HCT116 (cell line): Measurements from ENCODE around the gene CFHR5. TPM values are rescaled to one million over a fixed set of nuclear protein-coding genes. Genes with fewer than 3 reads are reported as not detected.

ENCODE experiments used
- ATAC-seq: fragments of 200-7000 bp; cut with Tn5 transposase; 2 replicates; pipeline ENCODE4 v1.9.1; 2020; ENCODE audit warnings: mild to moderate bottlenecking, moderate library complexity
- BruUV-seq: library from RNA; stranded (reverse); fragments of 400-500 nt; replicated peaks from 2 replicates; lab custom pipeline; 2021; lab: Mats Ljungman, UMichigan
- CTCF ChIA-PET: fragments of 300-600 bp; sonication (Branson Sonifier 250); formaldehyde crosslinking; loops from one replicate; lab custom pipeline; 2021; ENCODE audit warnings: antibody characterized with exemption; lab: Charles Lee
- POLR2A ChIA-PET: fragments of 300-600, 350-600 bp; sonication (Branson Sonifier 250); formaldehyde crosslinking; loops from one replicate; lab custom pipeline; 2021; ENCODE audit warnings: antibody characterized with exemption; lab: Charles Lee
- RAD21 ChIA-PET, 2 experiments: fragments of 300-600 bp; sonication (Branson Sonifier 250); formaldehyde crosslinking; loops; one replicate each; lab custom pipeline; 2023; ENCODE audit warnings: low total read pairs in 2 of 2; ENCODE audit not compliant: uncharacterized antibody in 2 of 2, unreplicated experiment in 2 of 2, low non-redundant PET in 1 of 2; lab: Charles Lee
- DNase-seq: peaks from one replicate; pipeline ENCODE4 v3.0.0-alpha.2; 2010; ENCODE audit warnings: low read depth, low spot score
- H2AFZ ChIP-seq: fragments of 200-600 bp; shearing (Covaris generic), sonication (generic); 2 replicates; pipeline ENCODE4 v1.6.1; 2017; ENCODE audit warnings: low read depth, mixed run types, mixed read lengths, antibody characterized with exemption, low read length; ENCODE audit not compliant: poor library complexity, severe bottlenecking
- H3K27ac ChIP-seq: 2 replicates; pipeline ENCODE4 v1.5.1; 2012; ENCODE audit warnings: low read depth, low read length
- H3K27me3 ChIP-seq: fragments of 200-600 bp; sonication (generic); 2 replicates; pipeline ENCODE4 v1.6.1; 2016; ENCODE audit warnings: mixed run types, low read length, mixed read lengths; ENCODE audit not compliant: insufficient read depth
- H3K36me3 ChIP-seq, 2 experiments: fragments of 200-500 bp in 1 of 2; fragments of 200-600 bp in 1 of 2; sonication (Bioruptor generic) in 1 of 2; sonication (generic) in 1 of 2; 2 replicates each; pipeline versions ENCODE4 v1.5.1 to v1.6.1; 2014 to 2016; ENCODE audit warnings: low read length in 2 of 2, inconsistent platforms in 1 of 2, mixed read lengths in 1 of 2, mixed run types in 1 of 2; ENCODE audit not compliant: insufficient read depth in 2 of 2, control insufficient read depth in 1 of 2
- H3K4me1 ChIP-seq, 2 experiments: fragments of 200-600 bp in 1 of 2; sonication (generic) in 1 of 2; 2 replicates each; pipeline versions ENCODE4 v1.5.1 to v1.6.1; 2012 to 2017; ENCODE audit warnings: low read length in 2 of 2, inconsistent platforms in 1 of 2, mild to moderate bottlenecking in 1 of 2, mixed read lengths in 1 of 2, mixed run types in 1 of 2, moderate library complexity in 1 of 2; ENCODE audit not compliant: insufficient read depth in 2 of 2, control insufficient read depth in 1 of 2
- H3K4me2 ChIP-seq: fragments of 200-600 bp; sonication (generic); 2 replicates; pipeline ENCODE4 v1.6.1; 2017; ENCODE audit warnings: mixed run types, low read length, mixed read lengths
- H3K4me3 ChIP-seq, 2 experiments: fragments of 200-600 bp in 1 of 2; sonication (generic) in 1 of 2; replicated peaks in 1 of 2; 2 replicates each; pipeline ENCODE4 v1.5.1; 2011 to 2016; ENCODE audit warnings: low read length in 2 of 2, control low read depth in 1 of 2, low read depth in 1 of 2, mild to moderate bottlenecking in 1 of 2, mixed read lengths in 1 of 2, mixed run types in 1 of 2
- H3K79me2 ChIP-seq: fragments of 200-600 bp; sonication (generic); 2 replicates; pipeline ENCODE4 v1.6.1; 2017; ENCODE audit warnings: mild to moderate bottlenecking, mixed run types, low read length, moderate library complexity, mixed read lengths; ENCODE audit not compliant: insufficient read depth
- H3K9ac ChIP-seq: fragments of 200-600 bp; sonication (generic); 2 replicates; pipeline ENCODE4 v1.6.1; 2016; ENCODE audit warnings: low read length, mixed read lengths
- H3K9me2 ChIP-seq: fragments of 200-600 bp; sonication (generic), shearing (Covaris generic); 2 replicates; pipeline ENCODE4 v1.6.1; 2017; ENCODE audit warnings: mixed run types, mild to moderate bottlenecking, moderate library complexity; ENCODE audit not compliant: insufficient read depth
- H3K9me3 ChIP-seq, 2 experiments: fragments of 200-500 bp in 1 of 2; fragments of 200-600 bp in 1 of 2; sonication (Bioruptor generic) in 1 of 2; sonication (generic) in 1 of 2; 2 replicates each; pipeline ENCODE4 v1.6.1; 2014 to 2017; ENCODE audit warnings: low read length in 2 of 2, mixed read lengths in 2 of 2, inconsistent platforms in 1 of 2, low read depth in 1 of 2, mild to moderate bottlenecking in 1 of 2, mixed run types in 1 of 2, moderate library complexity in 1 of 2; ENCODE audit not compliant: control insufficient read depth in 1 of 2, insufficient read depth in 1 of 2
- H4K20me1 ChIP-seq: fragments of 200-600 bp; sonication (generic), shearing (Covaris generic); 2 replicates; pipeline ENCODE4 v1.6.1; 2017; ENCODE audit warnings: mixed run types, mild to moderate bottlenecking, moderate library complexity; ENCODE audit not compliant: insufficient read depth
- EGR1 ChIP-seq: IDR thresholded peaks from 2 replicates; pipeline ENCODE4 v1.6.1; 2012; ENCODE audit warnings: low read depth
- EZH2phosphoT487 ChIP-seq: fragments of 200-600 bp; IDR thresholded peaks from 2 replicates; pipeline ENCODE4 v1.6.1; 2018; ENCODE audit warnings: antibody characterized with exemption, borderline replicate concordance
- JUND ChIP-seq: IDR thresholded peaks from 2 replicates; pipeline ENCODE4 v1.6.1; 2012
- POLR2A ChIP-seq: IDR thresholded peaks from 2 replicates; pipeline ENCODE4 v1.7.0; 2011; ENCODE audit warnings: borderline replicate concordance; ENCODE audit not compliant: insufficient read depth, insufficient read length; ENCODE audit errors: extremely low read depth
- SRF ChIP-seq: IDR thresholded peaks from 2 replicates; pipeline ENCODE4 v1.6.1; 2012; ENCODE audit warnings: low read depth
- intact Hi-C: fragments of 100-400 bp; cut with micrococcal nuclease; formaldehyde crosslinking; loops from 2 replicates; pipeline ENCODE4 v1.10.0; 2022
- total RNA-seq: library from RNA; stranded (reverse); gene quantifications from one replicate; pipeline ENCODE4 v1.2.1, GENCODE V29; 2021; ENCODE audit not compliant: unreplicated experiment
- TF ChIP-seq, protein P1 (sequence below): IDR thresholded peaks from 2 replicates; pipeline ENCODE4 v1.6.1; 2011; ENCODE audit warnings: mild to moderate bottlenecking, low read length, moderate library complexity; ENCODE audit not compliant: insufficient replicate concordance; ENCODE audit errors: extremely low read depth

Gene CFHR5
- total RNA-seq, 1 experiment from 2014 or later: not detected

DNA sequence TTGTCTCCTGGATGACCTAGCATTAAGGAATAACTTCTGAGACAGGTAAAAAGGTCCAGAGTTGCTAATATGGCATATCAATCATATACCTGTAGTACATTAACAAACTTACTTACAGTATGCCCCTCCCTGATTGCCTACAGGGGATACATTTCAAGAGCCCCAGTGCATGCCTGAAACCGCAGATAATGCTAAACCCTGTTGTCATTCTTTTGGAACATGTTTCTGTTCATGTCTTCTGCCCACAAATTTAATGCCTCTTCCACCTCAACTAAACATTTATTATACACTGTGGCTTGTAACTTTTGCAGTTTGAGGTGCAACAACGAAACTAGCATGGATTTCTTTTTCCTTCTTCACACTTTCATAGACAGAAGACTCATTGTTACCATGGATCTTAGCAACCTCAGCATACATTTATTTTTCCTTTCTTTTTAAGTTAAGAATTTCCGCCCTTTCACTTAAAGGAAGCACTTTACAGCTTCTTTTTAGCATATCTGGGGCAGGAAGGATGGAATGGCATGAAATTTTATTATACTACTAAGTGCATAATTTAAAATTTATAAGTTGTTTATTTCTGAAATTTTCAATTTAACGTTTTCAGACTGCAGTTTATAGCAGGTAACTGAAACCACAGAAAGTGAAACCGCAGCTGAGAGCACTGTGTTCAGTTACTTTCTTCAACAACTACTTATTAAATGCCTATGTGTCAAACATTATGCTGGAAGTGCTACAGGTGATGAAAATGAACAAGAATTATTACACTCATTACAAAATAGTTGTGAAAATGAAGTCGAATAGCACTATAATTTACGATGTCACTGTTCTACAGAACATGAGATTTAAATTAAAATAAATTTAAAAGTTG, 64.4 kb downstream of the CFHR5 start:
- intact Hi-C loops: no loop called here
- no peaks in the 10 kb centered on the region for H4K20me1 ChIP-seq
- H3K79me2 ChIP-seq: no peaks in the 10 kb centered on the region
- POLR2A ChIA-PET: no interaction called here
- no TSS peak for BruUV-seq
- no peak overlapping the region for H3K9ac ChIP-seq
- CTCF ChIA-PET: no interaction called here
- ATAC-seq (no peak), DNase-seq (no peak)
- no peaks in the 10 kb centered on the region for H3K4me1 ChIP-seq
- H3K27me3 ChIP-seq: no peaks in the 10 kb centered on the region
- no peaks in the 10 kb centered on the region for H3K9me3 ChIP-seq
- RAD21 ChIA-PET: no interaction called here
- no peak overlapping the region for H3K4me3 ChIP-seq
- no peak overlapping the region for H3K4me2 ChIP-seq
- H2AFZ ChIP-seq: peak overlapping the region; percentile 71
- TF ChIP-seq JUND: no peak
- no peak for TF ChIP-seq EZH2phosphoT487
- no peak for TF ChIP-seq EGR1
- TF ChIP-seq, protein P1, sequence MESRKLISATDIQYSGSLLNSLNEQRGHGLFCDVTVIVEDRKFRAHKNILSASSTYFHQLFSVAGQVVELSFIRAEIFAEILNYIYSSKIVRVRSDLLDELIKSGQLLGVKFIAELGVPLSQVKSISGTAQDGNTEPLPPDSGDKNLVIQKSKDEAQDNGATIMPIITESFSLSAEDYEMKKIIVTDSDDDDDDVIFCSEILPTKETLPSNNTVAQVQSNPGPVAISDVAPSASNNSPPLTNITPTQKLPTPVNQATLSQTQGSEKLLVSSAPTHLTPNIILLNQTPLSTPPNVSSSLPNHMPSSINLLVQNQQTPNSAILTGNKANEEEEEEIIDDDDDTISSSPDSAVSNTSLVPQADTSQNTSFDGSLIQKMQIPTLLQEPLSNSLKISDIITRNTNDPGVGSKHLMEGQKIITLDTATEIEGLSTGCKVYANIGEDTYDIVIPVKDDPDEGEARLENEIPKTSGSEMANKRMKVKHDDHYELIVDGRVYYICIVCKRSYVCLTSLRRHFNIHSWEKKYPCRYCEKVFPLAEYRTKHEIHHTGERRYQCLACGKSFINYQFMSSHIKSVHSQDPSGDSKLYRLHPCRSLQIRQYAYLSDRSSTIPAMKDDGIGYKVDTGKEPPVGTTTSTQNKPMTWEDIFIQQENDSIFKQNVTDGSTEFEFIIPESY: no peak
- TF ChIP-seq POLR2A: no peak
- TF ChIP-seq SRF: no peak
- no peaks in the 10 kb centered on the region for H3K36me3 ChIP-seq
- no peaks in the 10 kb centered on the region for H3K9me2 ChIP-seq
- H3K27ac ChIP-seq: no peak overlapping the region
